ENCODE results near the gene TMEM239.
A peak's percentile ranks its signal among the peaks of the same experiment; 100 is the strongest.
"Not testable (repeated sequence)": the region's sequence is repeated elsewhere in the genome, so short reads cannot be mapped to it uniquely, and the experiment has no call there.

TMEM239 gene

GRCh38 chr20:2816030-2816582 lies at the start of gene TMEM239:
Gene TMEM239 (plus strand): TSS chr20:2816364. CDS start chr20:2816555, 191 bp downstream.
- Mint-ChIP-seq H3K27me3 (ENCODE audit: low read depth) (peaks cover 15% of the 10 kb centered on the region), H3K9me3 (peaks cover 27% of the 10 kb centered on the region), H3K27ac (peak within 1 kb of the TSS; percentile 78 to 97 (median 95)), H3K4me3 (no peak within 1 kb of the TSS), H3K4me1 (peaks cover 46% of the 10 kb centered on the region), H3K36me3 (ENCODE audit: low read depth) (peaks cover 11% of the 10 kb centered on the region)
- TF ChIP-seq CTCF (IDR thresholded peaks at IDR 0.05; ENCODE audit: unreplicated experiment in 3 of 3), result no peak

- H3K9me3 Mint-ChIP-seq, result no peaks in the 10 kb centered on the region
These were observed 48.2 kb upstream of the TMEM239 start for GRCh38 chr20:2767768-2768631.

GRCh38 chr20:2768632-2769015 lies 47.5 kb upstream of the TMEM239 start:
- no peaks in the 10 kb centered on the region for H3K9me3 Mint-ChIP-seq
- H3K27ac Mint-ChIP-seq, result no peak overlapping the region
- H3K36me3 Mint-ChIP-seq (ENCODE audit: low read depth), result no peaks in the 10 kb centered on the region
- H3K27me3 Mint-ChIP-seq (ENCODE audit: low read depth), result peaks cover 22% of the 10 kb centered on the region
- no peak overlapping the region for H3K4me3 Mint-ChIP-seq
- TF ChIP-seq CTCF (IDR thresholded peaks at IDR 0.05; ENCODE audit: unreplicated experiment in 3 of 3), result no peak
- no peaks in the 10 kb centered on the region for H3K4me1 Mint-ChIP-seq

More at GRCh38 chr20:2767768-2768631, 48.2 kb upstream of the TMEM239 start:
- H3K27me3 Mint-ChIP-seq (ENCODE audit: low read depth), result peaks cover 27% of the 10 kb centered on the region
- H3K36me3 Mint-ChIP-seq (ENCODE audit: low read depth), result no peaks in the 10 kb centered on the region
- no peaks in the 10 kb centered on the region for H3K4me1 Mint-ChIP-seq
- no peak for TF ChIP-seq CTCF (IDR thresholded peaks at IDR 0.05; ENCODE audit: unreplicated experiment in 3 of 3)
- H3K27ac Mint-ChIP-seq, result no peak overlapping the region
- no peak overlapping the region for H3K4me3 Mint-ChIP-seq

GRCh38 chr20:2770091-2770490 lies 46.1 kb upstream of the TMEM239 start:
- not testable (repeated sequence) for H3K4me1 Mint-ChIP-seq; H3K36me3 Mint-ChIP-seq (ENCODE audit: low read depth); H3K4me3 Mint-ChIP-seq; H3K9me3 Mint-ChIP-seq; H3K27ac Mint-ChIP-seq
- H3K27me3 Mint-ChIP-seq (ENCODE audit: low read depth), result peaks cover 16% of the 10 kb centered on the region

- TF ChIP-seq CTCF (IDR thresholded peaks at IDR 0.05; ENCODE audit: unreplicated experiment in 3 of 3), result no peak
- Mint-ChIP-seq H3K4me1 (no peaks in the 10 kb centered on the region), H3K36me3 (ENCODE audit: low read depth) (no peaks in the 10 kb centered on the region), H3K27me3 (ENCODE audit: low read depth) (peaks cover 16% of the 10 kb centered on the region), H3K4me3 (no peak overlapping the region), H3K9me3 (peaks cover 7% of the 10 kb centered on the region), H3K27ac (no peak overlapping the region)
These were observed 44.5 kb upstream of the TMEM239 start for GRCh38 chr20:2771631-2772080.

GRCh38 chr20:2773812-2774211 lies 42.4 kb upstream of the TMEM239 start:
- H3K4me1 Mint-ChIP-seq, result no peaks in the 10 kb centered on the region
- H3K9me3 Mint-ChIP-seq, result peaks cover 12% of the 10 kb centered on the region
- no peak for TF ChIP-seq CTCF (IDR thresholded peaks at IDR 0.05; ENCODE audit: unreplicated experiment in 3 of 3)
- no peak overlapping the region for H3K27ac Mint-ChIP-seq
- H3K27me3 Mint-ChIP-seq (ENCODE audit: low read depth), result peaks cover 9% of the 10 kb centered on the region
- H3K4me3 Mint-ChIP-seq, result no peak overlapping the region
- H3K36me3 Mint-ChIP-seq (ENCODE audit: low read depth), result no peaks in the 10 kb centered on the region
